ENCODE results near the gene PRKG1.
"Not testable (repeated sequence)": the region's sequence is repeated elsewhere in the genome, so short reads cannot be mapped to it uniquely, and the experiment has no call there.

Gene PRKG1

GRCh38 chr10:51733057-51733456, 658.8 kb downstream of the PRKG1 start:
- no peak for DNase-seq

- DNase-seq = no peak
Measured at GRCh38 chr10:51743146-51743545, 668.9 kb downstream of the PRKG1 start.

GRCh38 chr10:51744235-51745000, 670.1 kb downstream of the PRKG1 start:
- no peak for DNase-seq

- DNase-seq = no peak
Measured at GRCh38 chr10:51745397-51745796, 671.1 kb downstream of the PRKG1 start.

GRCh38 chr10:51747216-51747615, 672.9 kb downstream of the PRKG1 start:
- no peak for DNase-seq

- no peak for DNase-seq
Measured at GRCh38 chr10:51748959-51749358, 674.7 kb downstream of the PRKG1 start.

GRCh38 chr10:51758366-51758765, 684.1 kb downstream of the PRKG1 start:
- no peak for DNase-seq

GRCh38 chr10:51758838-51759237, 684.6 kb downstream of the PRKG1 start:
- DNase-seq = not testable (repeated sequence)

DNA sequence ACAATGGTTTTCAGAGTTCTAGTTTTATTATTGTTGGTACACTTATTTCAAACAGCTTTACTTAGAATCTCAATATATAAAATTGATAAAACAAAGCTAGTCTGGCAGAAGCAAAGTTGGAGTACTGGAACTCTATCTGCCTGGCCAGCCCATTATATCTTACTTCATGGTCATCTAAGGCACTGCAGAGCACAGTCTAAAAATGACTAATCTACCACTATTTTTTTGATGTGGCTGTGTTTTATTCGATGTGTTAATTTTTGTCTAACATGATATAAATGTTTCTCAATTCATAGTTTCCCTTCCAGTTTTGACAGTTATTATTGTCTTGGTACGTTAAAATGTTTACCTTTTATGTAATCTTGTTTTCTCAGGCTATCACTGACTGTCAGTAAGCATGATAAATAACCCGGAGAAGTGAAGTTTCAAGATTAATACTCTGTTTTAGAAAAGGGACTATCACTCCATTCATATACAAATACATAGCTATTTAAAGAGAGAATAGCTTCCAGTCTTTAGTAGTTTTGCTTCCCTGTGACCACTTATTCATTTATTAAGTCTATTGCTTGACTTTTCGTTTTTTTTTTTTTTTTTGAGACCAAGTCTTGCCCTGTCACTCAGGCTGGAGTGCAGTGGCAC, 685.7 kb downstream of the PRKG1 start:
- DNase-seq = no peak

GRCh38 chr10:51760864-51761640, 686.8 kb downstream of the PRKG1 start:
- no peak for DNase-seq

GRCh38 chr10:51763746-51764145, 689.5 kb downstream of the PRKG1 start:
- no peak for DNase-seq

GRCh38 chr10:51765284-51765971, 691.1 kb downstream of the PRKG1 start:
- no peak for DNase-seq

GRCh38 chr10:51766423-51767102, 692.3 kb downstream of the PRKG1 start:
- no peak for DNase-seq

DNA sequence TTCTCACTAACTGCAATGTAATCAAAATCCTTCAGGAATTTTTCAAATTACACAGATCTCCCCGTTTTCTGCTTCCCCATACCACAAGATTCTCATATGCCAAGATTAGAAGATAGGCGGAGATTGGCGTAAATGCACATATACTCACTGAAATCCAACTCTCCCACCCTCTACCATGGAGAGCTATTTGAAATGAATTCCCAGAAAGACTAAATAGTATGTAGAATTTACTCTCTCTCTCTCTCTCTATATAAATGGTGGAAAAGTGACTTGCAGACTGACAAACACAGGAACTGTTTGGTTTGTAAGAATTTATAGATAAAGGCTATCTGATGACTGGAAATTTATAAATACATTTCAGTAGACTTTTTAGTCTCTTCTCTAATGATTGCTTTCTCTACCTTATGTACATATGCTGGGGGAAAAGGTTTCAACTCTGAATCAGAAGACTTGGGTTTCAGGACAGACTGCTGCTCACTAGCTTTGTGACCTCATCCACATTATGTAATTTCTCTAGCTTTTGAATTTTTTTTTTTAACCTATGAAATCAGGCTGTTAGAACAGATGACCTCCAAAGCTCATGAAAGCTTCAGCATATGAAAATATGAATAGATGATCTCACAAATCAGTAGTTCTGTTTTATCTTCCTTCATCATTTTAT, 692.9 kb downstream of the PRKG1 start:
- no peak for DNase-seq

GRCh38 chr10:51768886-51769465, 694.7 kb downstream of the PRKG1 start:
- no peak for DNase-seq

DNA sequence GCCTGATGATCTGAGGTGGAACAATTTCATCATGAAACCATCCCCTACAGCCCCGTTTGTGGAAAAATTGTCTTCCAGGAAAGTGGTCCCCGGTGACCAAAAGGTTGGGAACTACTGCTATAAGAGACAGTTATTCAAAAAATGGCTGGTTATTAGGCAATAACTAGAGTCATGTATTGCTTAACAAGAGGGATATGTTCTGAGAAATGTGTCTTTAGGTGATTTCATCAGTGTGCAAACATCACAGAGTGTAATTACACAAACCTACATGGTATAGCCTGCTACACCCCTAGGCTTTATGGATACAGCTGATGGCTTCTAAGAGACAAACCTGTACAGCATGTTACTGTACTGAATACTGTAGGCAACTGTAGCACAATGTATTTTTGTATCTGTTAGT, 696.4 kb downstream of the PRKG1 start:
- DNase-seq = no peak

- no peak for DNase-seq
Measured at GRCh38 chr10:51772387-51772786, 698.1 kb downstream of the PRKG1 start.

GRCh38 chr10:51773681-51774080, 699.4 kb downstream of the PRKG1 start:
- no peak for DNase-seq

- DNase-seq = no peak
Measured at GRCh38 chr10:51783941-51784340, 709.7 kb downstream of the PRKG1 start.

- no peak for DNase-seq
Measured at GRCh38 chr10:51786016-51786683, 711.9 kb downstream of the PRKG1 start.

GRCh38 chr10:51786684-51787035, 712.4 kb downstream of the PRKG1 start:
- DNase-seq = no peak
